ENCODE data around the gene ARL4C.

ARL4C gene

DNA sequence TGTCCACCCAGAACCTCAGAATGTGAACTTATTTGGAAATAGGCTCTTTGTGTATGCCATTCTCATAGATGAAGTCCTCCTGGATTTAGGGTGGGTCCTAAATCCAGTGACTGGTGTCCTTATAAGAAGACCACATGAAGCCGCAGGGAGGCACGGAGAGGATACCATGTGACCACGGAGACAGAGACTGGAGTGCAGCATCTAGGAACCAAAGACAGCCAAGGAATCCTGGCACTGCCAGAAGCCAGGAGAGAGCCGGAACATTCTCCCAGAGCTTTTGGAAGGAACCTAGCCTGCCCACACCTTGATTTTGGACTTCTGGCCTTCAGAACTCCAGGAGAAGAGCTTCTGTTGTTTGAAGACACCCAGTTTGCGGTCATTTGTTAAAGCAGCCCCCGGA lies 49.7 kb downstream of the ARL4C start:
- DNase-seq (ENCODE audit: low spot score): no peak

DNA sequence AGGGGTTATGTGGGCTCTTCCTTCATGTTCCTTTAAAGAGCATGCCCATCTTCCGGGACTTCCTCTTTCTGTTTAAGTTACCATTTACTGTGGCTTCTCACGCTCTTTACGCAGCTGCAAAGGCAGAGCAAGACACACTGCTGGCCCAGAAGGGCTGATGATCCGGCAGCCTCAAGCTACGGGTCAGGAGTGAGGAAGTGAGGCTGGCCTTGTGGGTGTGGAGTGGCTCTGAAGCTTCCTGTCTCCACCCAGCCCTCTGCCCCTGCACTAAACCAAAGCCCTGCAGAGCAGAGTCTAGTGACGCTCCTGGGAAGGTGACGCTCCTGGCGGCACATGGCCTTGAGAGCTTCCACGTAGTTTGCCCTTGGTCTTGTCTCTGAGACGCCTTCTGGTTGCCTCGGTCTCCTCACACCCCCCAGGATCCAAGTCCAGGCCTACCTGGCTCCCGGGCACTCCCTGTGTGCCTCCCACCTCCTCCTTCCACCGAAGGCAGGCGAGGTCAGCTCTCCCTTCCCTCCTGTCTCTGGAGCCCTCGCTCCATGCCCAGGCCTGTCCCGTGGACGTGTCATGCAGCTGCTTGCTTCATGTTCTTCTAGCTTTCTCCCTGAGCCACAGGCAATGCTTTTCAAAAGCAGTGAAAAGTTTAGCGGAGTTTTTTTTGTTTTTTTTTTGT lies 50.3 kb downstream of the ARL4C start:
- DNase-seq (ENCODE audit: low spot score): no peak

DNA sequence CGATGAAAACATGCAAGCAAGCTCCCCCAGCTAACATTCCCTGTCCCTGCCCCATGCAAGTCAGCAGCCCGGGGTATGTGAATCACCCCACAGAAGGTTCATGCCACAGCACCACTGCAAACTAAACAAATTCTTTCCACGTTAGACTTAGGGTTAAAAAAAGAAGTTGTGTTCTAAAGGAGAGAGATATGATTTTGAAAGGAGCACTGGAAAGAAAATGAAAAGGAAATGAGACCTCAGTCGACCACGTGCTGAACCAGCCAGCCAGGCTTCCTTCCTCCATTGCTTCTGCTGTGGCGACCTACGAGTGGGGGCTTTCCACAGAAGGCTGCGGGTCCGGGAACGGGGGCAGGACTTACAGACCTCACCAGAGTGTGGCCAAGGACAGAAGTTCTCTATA lies 52.0 kb downstream of the ARL4C start:
- no peak for DNase-seq (ENCODE audit: low spot score)

DNA sequence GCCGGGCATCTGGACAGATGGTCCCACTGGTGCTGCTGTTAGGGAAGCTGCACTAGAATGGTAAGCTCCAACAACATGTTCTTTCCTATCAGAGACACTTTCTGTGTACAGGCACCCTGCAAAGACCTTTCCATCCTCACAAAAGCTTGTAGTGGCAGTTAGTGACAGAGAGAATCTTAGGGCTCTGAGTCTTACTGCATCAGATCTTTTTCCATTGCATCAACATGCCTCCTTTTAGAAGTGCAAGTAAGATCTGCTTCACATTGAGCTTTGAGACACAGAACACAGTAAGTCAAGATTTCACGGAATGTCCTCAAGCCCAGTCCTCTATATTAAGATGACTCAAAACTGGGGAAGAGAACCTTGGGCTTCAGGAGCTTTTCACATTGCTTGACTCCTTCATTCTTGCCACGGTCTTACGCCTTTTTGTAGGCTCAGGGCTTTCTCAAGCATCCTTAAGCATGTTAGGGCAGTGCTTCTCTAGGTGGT lies 52.6 kb downstream of the ARL4C start:
- DNase-seq (ENCODE audit: low spot score): no peak
